Smooth muscle cell (in vitro differentiated cells): ENCODE measurements around the gene VEGFC. TPM values are rescaled to one million over a fixed set of nuclear protein-coding genes. Genes with fewer than 3 reads are reported as not detected.

ENCODE experiments used
- DNase-seq: peaks from one replicate; lab custom pipeline; 2025; ENCODE audit not compliant: unreplicated experiment; lab: John Stamatoyannopoulos, UW
- H2AFZ ChIP-seq: fragments of 200-600 bp; sonication (generic); 2 replicates; pipeline ENCODE4 v1.6.0; 2016; ENCODE audit warnings: antibody characterized with exemption, low read depth, mild to moderate bottlenecking
- H3F3A ChIP-seq: fragments of 200-600 bp; sonication (generic); 2 replicates; pipeline ENCODE4 v1.6.0; 2017; ENCODE audit warnings: antibody characterized with exemption, low read depth
- H3K27ac ChIP-seq: fragments of 200-600 bp; sonication (generic); 2 replicates; pipeline ENCODE4 v1.5.1; 2016; ENCODE audit warnings: low read depth, mild to moderate bottlenecking
- H3K27me3 ChIP-seq: fragments of 200-600 bp; sonication (generic); 2 replicates; pipeline ENCODE4 v1.6.1; 2016; ENCODE audit warnings: low read depth, mild to moderate bottlenecking
- H3K36me3 ChIP-seq: fragments of 200-600 bp; sonication (generic); 2 replicates; pipeline ENCODE4 v1.5.1; 2016; ENCODE audit warnings: low read depth
- H3K4me1 ChIP-seq: fragments of 200-600 bp; sonication (generic); 2 replicates; pipeline ENCODE4 v1.5.1; 2016; ENCODE audit warnings: low read depth
- H3K4me2 ChIP-seq: fragments of 200-600 bp; sonication (generic); 2 replicates; pipeline ENCODE4 v1.6.0; 2016; ENCODE audit warnings: mild to moderate bottlenecking
- H3K4me3 ChIP-seq: fragments of 200-600 bp; sonication (generic); 2 replicates; pipeline ENCODE4 v1.5.1; 2016; ENCODE audit warnings: mild to moderate bottlenecking
- H3K79me2 ChIP-seq: fragments of 200-600 bp; sonication (generic); 2 replicates; pipeline ENCODE4 v1.6.0; 2016; ENCODE audit warnings: low read depth, mild to moderate bottlenecking
- H3K9ac ChIP-seq: fragments of 200-600 bp; sonication (generic); 2 replicates; pipeline ENCODE4 v1.6.0; 2016; ENCODE audit warnings: low read depth
- H3K9me3 ChIP-seq: fragments of 200-600 bp; sonication (generic); replicated peaks from 2 replicates; pipeline ENCODE4 v1.5.1; 2016; ENCODE audit warnings: low read depth
- H4K20me1 ChIP-seq: fragments of 200-600 bp; sonication (generic); 2 replicates; pipeline ENCODE4 v1.6.0; 2016; ENCODE audit warnings: low read depth
- CTCF ChIP-seq: fragments of 200-600 bp; sonication (generic); IDR thresholded peaks from 2 replicates; pipeline ENCODE4 v1.5.1; 2017; ENCODE audit warnings: borderline replicate concordance, mild to moderate bottlenecking, antibody characterized with exemption; ENCODE audit not compliant: insufficient read depth, poor library complexity, severe bottlenecking
- WGBS: methylation state at CpG from one replicate; pipeline ENCODE4 v1.1.7; 2016; ENCODE audit warnings: low lambda C conversion rate; 5-methylcytosine and 5-hydroxymethylcytosine counted together
- polyA plus RNA-seq: library from polyadenylated mRNA; unstranded; fragments of >200 nt; fragmentation: Nextera tagmentation; extraction: Ambion mirVana; gene quantifications from 2 replicates; pipeline ENCODE4 v1.2.1, GENCODE V29; 2016
- total RNA-seq: library from RNA; depleted of rRNA; stranded (reverse); fragments of >200 nt; gene quantifications from 2 replicates; pipeline ENCODE4 v1.2.3, GENCODE V29; 2014

VEGFC gene
- total and polyA plus RNA-seq, 2 experiments from 2014 or later: 26.6 to 30.0 TPM

GRCh38 chr4:176839656-176840055, 46.9 kb upstream of the VEGFC start:
- Histone ChIP-seq H3K4me1 (peaks cover 4% of the 10 kb centered on the region), H3K4me2 (peak overlapping the region; percentile 48), H3K36me3 (no peaks in the 10 kb centered on the region), H3F3A (peaks cover 15% of the 10 kb centered on the region), H3K79me2 (no peaks in the 10 kb centered on the region), H2AFZ (no peak overlapping the region), H4K20me1 (no peaks in the 10 kb centered on the region), H3K27me3 (no peaks in the 10 kb centered on the region), H3K9ac (peak overlapping the region; percentile 49), H3K27ac (peak overlapping the region; percentile 87), H3K4me3 (no peak overlapping the region), H3K9me3 (no peaks in the 10 kb centered on the region)
- WGBS: 88% methylated on average over 3 of the region's 3 CpGs
- no peak for TF ChIP-seq CTCF
- DNase-seq: no peak

GRCh38 chr4:176838601-176839433, 46.1 kb upstream of the VEGFC start:
- Histone ChIP-seq H2AFZ (no peak overlapping the region), H3K27ac (peak overlapping the region; percentile 87), H4K20me1 (no peaks in the 10 kb centered on the region), H3K4me3 (no peak overlapping the region), H3K9me3 (no peaks in the 10 kb centered on the region), H3K4me2 (peak overlapping the region; percentile 48), H3K27me3 (no peaks in the 10 kb centered on the region), H3K36me3 (no peaks in the 10 kb centered on the region), H3K79me2 (no peaks in the 10 kb centered on the region), H3K9ac (peak overlapping the region; percentile 49), H3K4me1 (peaks cover 9% of the 10 kb centered on the region), H3F3A (peaks cover 18% of the 10 kb centered on the region)
- 69% methylated on average over 7 of the region's 7 CpGs for WGBS
- DNase-seq: no peak
- no peak for TF ChIP-seq CTCF

GRCh38 chr4:176837169-176837895, 44.6 kb upstream of the VEGFC start:
- Histone ChIP-seq H2AFZ (no peak overlapping the region), H3K9me3 (no peaks in the 10 kb centered on the region), H3K4me1 (peaks cover 15% of the 10 kb centered on the region), H3K9ac (no peak overlapping the region), H4K20me1 (no peaks in the 10 kb centered on the region), H3K4me3 (no peak overlapping the region), H3F3A (peaks cover 24% of the 10 kb centered on the region), H3K27me3 (no peaks in the 10 kb centered on the region), H3K79me2 (no peaks in the 10 kb centered on the region), H3K27ac (no peak overlapping the region), H3K36me3 (no peaks in the 10 kb centered on the region), H3K4me2 (no peak overlapping the region)
- WGBS: 56% methylated on average over 4 of the region's 4 CpGs
- no peak for DNase-seq
- TF ChIP-seq CTCF: no peak
